ENCODE results near the gene SCYGR5.
"Not testable (repeated sequence)": the region's sequence is repeated elsewhere in the genome, so short reads cannot be mapped to it uniquely, and the experiment has no call there.

The SCYGR5 gene

DNA sequence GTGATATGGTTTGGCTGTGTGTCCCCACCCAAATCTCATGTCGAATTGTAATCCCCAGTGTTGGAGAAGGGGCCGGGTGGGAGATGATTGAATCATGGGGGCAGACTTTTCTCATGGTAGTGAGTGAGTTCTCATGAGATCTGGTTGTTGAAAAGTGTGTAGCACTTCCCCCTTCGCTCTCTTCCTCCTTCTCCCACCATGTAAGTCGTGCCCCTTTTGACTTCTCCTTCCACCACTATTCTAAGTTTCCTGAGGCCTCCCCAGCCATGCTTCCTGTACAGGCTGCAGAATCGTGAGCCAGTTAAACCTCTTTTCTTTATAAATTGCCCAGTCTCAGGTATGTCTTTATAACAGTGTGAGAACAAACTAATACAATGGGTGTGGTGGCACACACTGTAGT lies 7.0 kb downstream of the SCYGR5 start:
- DNase-seq (ENCODE audit: low read depth): not testable (repeated sequence)

DNA sequence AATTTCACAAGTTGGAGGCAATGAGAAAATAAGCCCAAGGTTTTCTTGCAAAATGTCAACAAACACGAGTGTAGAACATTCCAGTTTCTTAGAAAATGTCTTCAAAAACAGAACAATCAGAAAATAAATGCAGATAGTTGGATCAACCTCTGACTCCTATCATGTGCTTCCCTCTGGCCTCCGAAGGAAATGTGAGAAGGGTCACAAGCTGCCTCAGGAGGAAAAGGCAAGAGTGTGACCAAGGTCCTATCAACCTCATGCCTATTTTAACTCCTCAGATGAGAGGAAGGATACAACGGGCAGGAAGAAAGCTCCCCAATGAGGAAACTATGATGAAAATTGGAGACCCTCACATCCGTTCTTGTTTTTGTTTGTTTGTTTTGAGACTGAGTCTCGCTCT lies 7.9 kb downstream of the SCYGR5 start:
- DNase-seq (ENCODE audit: low read depth): no peak

DNA sequence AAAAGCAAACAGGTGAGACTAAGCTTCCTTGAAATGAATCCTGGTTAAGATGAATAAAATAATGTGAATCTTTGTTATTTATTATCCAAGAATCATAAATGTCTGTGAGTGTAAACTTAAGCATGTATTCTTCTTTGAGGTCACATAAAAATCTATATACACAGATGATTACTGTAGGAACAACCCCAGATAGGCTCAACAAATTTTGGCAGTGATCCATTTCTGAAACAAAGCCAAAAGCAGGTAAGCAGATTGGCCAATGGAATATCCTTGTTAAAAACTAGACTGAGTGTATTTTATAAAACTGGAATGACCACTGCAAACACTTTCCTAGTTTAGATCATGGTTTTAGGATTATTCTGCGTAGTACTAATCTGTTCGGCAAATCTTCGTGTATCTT lies 11.3 kb downstream of the SCYGR5 start:
- DNase-seq (ENCODE audit: low read depth): no peak

DNA sequence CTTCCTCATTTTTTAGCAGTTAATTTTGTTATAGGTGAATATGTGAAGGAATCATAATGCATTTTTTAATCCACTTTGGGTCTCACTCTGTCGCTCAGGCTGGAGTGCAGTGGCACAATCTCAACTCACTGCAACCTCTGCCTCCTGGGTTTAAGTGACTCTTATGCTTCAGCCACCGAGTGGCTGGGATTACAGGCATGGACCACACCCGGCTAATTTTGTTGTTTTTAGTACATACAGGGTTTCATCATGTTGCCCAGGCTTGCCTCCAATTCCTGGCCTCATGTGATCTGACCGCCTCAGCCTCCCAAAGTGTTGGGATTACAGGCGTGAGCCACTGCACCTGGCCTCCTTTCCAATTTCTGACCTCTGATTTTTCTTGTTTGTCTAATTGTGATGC lies 17.7 kb downstream of the SCYGR5 start:
- no peak for DNase-seq (ENCODE audit: low read depth)

DNA sequence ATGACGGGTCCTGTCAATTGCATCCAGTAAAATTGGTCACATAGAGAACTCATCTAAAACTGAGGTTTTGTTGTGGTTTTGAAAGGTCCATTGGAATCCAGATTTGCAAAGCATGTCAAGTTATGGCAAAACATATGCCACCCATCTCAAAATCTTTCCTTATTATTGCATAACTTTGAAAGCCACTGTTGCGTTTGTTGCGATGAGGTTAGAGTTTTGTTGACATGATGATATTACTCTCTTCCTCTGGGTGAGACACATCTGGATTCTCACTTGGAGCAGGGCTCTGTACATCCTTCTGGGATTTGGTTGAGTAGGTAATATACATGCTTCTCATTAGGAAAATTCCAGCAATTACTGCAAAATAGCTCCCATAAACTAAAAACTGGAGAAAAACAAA lies 20.6 kb downstream of the SCYGR5 start:
- no peak for DNase-seq (ENCODE audit: low read depth)

DNA sequence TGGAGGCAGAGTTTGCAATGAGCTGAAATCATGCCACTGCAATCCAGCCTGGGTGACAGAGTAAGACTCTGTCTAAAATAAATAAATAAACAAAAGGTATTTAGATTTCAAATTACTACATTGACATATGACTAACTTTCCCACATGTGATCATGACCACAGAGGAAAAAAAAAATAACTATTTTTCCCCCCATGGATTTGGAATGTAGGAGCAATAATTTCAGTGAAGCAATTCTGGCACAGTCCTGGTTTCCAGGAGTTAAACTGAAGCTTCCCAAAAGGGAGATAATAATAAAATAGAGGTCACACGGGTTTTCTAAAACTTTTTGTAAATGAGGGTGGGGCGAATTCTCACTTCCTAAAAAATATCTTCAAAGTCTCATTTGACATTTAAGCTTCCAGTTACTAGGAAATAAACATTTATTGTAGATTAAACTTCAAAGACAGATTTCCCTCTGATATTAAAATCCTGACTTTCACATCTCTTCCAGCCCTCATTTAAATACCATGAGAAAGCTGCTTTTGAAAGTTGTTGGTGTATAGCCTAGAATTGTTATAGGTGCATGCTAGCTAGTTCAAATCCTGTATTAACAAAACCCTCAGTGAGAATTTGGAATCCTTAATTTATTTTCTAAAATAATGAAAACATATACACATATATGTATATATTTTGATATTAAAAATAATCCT lies 30.5 kb downstream of the SCYGR5 start:
- DNase-seq (ENCODE audit: low read depth): no peak

DNA sequence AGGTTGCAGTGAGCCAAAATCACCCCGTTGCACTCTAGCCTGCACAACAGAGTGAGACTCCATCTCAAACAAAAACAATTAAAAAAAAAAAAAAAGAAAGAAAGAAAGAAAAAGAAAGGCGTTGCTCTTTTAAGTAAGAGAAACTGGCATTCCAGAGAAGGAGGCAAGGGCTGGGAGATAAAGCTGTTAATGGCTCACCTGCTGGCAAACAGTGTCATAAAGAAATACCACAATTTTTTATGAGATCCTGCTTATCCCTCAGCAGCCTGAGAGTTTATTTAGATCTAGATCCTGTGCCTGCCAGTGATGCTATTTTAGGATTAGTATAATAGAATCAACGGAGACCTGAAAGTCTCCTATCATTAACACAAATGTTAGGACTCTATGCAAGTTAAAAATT lies 35.0 kb downstream of the SCYGR5 start:
- no peak for DNase-seq (ENCODE audit: low read depth)

DNA sequence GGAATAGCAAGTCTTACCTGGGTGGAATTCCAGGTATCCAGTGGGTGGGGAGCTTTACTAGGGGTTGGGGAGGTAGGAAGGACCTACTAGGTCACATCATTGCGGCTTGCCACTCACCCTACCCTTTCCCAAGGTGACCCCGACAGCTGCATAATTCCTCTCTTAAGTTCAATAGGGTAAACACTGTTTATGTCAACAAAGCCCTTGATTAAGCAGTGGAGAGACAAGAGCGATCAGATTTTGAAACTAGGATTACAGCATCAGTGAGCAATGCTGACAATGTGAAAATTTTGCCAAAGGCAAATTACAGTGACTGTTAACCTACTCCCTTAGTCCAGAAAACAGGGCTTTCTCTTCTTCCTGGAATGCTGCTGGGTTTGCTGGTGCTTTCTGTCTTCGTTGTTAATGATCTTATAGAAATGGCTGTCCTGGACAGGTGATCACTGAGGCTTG lies 36.7 kb downstream of the SCYGR5 start:
- DNase-seq (ENCODE audit: low read depth): no peak

DNA sequence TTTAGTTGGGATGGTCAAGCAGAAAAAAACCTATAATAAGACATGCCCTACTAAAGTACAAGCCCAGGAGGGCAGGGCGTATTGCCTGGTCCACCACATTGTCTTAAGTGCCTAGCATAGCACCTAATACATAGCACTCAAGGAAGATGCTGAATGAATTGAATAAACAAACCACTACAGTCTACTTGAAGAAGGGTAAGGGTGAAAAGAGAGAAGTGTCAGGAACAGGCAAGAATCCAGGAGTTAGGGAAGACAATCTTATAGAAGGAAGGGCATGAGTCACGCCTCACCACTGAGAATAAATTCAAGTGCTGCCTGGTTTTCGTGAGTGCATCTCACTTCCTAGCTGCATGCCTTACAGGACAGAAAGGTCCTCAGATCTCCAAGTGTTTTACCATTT lies 37.4 kb downstream of the SCYGR5 start:
- no peak for DNase-seq (ENCODE audit: low read depth)

DNA sequence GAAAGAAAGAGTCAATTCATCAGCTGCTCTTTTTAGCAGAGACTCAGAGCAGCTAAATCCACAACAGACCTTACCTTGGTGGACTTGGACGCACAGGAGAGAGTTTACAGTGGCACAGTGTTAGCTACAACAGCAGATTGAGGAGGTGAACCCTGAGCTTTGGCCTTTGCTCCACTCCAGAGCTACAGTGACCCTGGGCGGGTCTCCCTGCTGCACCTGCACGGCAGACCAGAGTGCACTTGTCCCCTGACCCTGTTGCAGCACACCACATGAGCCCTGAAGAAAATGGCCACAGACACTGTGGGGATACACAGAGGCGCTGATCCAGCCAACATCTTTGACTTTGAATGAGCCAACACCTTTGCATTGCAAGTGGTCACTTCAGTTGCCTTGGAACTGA lies 40.3 kb downstream of the SCYGR5 start:
- DNase-seq (ENCODE audit: low read depth): no peak

DNA sequence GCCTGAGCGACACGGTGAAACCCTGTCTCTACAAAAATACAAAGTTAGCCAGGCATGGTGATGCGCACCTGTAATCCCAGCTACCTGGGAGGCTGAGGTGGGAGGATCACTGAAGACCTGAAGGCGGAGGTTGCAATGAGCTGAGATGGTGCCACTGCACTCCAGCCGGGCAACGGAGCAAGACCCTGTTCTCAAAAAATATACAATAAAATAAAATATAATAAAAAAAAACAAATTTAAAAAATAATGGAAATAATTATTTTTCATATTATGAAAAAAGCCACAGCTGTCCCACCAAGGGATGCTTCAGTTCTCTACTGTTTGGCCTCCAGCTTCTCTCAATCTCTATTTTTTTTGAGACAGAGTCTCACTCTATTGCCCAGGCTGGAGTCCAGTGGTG lies 40.8 kb downstream of the SCYGR5 start:
- DNase-seq (ENCODE audit: low read depth): no peak

DNA sequence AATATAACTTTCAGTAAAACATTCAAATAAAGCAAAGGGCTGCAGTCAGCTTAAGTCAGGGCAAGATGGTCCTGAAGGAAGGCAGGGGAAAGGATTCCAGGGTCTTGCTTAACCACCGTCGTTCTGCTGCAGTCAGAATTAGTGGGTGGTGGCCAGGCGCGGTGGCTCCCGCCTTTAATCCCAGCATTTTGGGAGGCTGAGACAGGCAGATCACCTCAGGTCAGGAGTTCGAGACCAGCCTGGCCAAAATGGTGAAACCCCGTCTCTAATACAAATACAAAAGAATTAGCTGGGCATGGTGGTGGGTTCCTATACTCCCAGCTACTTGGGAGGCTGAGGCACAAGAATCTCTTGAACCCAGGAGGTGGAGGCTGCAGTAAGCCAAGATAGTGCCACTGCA lies 44.4 kb downstream of the SCYGR5 start:
- DNase-seq (ENCODE audit: low read depth): no peak

DNA sequence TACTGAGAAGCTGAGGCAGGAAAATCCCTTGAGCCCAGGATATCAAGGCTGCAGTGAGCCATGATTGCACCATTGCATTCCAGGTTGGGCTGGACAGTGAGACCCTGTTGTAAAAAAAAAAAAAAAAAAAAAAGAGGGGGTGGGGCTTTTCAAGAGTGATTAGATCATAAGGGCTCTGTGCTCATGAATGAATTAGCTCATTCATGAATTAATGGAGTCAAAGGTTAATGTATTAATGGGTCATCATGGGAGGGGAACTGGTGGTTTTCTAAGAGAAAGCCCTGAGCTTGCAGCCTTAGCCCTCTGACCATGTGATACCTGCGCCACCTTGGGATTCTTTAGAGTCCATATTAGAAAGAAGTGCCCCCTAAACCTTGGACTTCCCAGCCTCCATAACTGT lies 46.7 kb downstream of the SCYGR5 start:
- DNase-seq (ENCODE audit: low read depth): no peak

DNA sequence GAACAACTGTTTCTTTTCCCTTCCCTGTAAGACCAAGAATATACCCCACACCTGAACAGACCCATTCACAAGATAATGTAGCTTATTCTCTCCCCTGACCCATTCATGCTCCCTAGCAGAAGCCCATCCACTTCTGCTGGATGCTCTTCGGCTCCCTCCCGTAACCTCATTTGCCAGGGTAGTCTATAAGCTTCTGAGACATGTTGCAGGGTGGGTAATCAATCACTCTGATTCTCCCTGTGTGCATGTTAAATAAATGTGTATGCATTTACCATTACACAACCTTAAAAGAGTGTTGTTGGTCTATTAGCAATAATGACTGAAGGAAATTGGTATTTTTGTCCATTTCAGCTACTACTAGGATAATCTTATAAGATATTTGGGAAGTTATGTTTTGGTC lies 49.9 kb downstream of the SCYGR5 start:
- no peak for DNase-seq (ENCODE audit: low read depth)
